ENCODE data around the gene CNTD1.

DNA sequence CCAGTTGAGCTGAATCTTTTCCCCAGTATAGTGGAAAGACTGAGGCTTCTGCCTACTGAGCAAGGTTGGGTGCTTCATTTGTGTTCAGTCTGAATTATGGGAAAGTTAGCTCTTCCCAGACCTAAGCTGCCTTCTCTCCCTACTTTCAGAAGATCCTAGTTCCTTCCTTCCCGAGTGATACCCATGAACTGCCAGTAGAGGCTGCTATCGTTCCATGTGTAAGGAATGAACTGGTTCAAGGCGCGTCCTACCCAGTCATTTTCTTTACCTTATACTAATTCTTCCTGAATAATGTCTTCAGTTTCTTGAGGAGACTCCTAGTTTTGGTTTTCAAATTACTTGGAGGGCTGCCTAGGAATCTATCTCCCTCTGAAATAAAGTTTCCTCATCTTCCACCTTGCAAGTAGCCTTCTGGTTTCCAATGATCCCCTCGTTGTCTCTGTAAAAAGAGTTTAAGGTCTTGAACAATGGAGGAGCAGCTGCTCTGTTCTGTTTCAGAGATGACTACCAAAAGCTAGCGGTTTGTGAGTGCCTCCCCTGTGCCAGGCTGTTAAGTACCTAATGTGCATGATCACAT lies 44.8 kb downstream of the CNTD1 start:
- TF ChIP-seq POLR2A (IDR thresholded peaks at IDR 0.05; ENCODE audit: low read depth, low read length) = no peak
- TF ChIP-seq POLR2AphosphoS5 (IDR thresholded peaks at IDR 0.05; ENCODE audit: low read depth, low read length) = no peak

All from GM12892 (cell line).